Activated CD8-positive, alpha-beta T cell treated with anti-CD3 and anti-CD28 coated beads for 36 hours (primary cell): ENCODE measurements around the gene SPATA6L. TPM values are rescaled to one million over a fixed set of nuclear protein-coding genes. Genes with fewer than 3 reads are reported as not detected.

ENCODE experiments used
- ATAC-seq: fragments of 200-7000 bp; cut with Tn5 transposase; one replicate; pipeline ENCODE4 v1.10.0; 2021; ENCODE audit warnings: mild to moderate bottlenecking, moderate library complexity
- CTCF ChIA-PET: fragments of 350-600 bp; sonication (Branson Sonifier 250); formaldehyde crosslinking; loops from one replicate; lab custom pipeline; 2021; ENCODE audit warnings: antibody characterized with exemption; lab: Charles Lee
- POLR2A ChIA-PET: fragments of 350-600 bp; sonication (Branson Sonifier 250); formaldehyde crosslinking; loops from one replicate; lab custom pipeline; 2021; ENCODE audit warnings: antibody characterized with exemption; lab: Charles Lee
- DNase-seq: peaks from one replicate; pipeline ENCODE4 v3.0.0-alpha.2; 2020
- H3K27ac Mint-ChIP-seq: one replicate; pipeline ENCODE4 v1.8.0; 2021; ENCODE audit warnings: mild to moderate bottlenecking, mixed read lengths
- H3K27me3 Mint-ChIP-seq: one replicate; pipeline ENCODE4 v1.8.0; 2021; ENCODE audit warnings: mixed read lengths
- H3K36me3 Mint-ChIP-seq: one replicate; pipeline ENCODE4 v1.8.0; 2021; ENCODE audit warnings: low read depth, mixed read lengths
- H3K4me1 Mint-ChIP-seq: one replicate; pipeline ENCODE4 v1.8.0; 2021; ENCODE audit warnings: low read depth, mixed read lengths
- H3K4me3 Mint-ChIP-seq: one replicate; pipeline ENCODE4 v1.8.0; 2021; ENCODE audit warnings: mild to moderate bottlenecking, moderate library complexity, mixed read lengths
- H3K9me3 Mint-ChIP-seq: one replicate; pipeline ENCODE4 v1.8.0; 2021; ENCODE audit warnings: mixed read lengths
- intact Hi-C: fragments of 100-400 bp; cut with micrococcal nuclease; formaldehyde crosslinking; loops from one replicate; pipeline ENCODE4 v1.10.0; 2022
- total RNA-seq, 2 experiments: library from RNA; stranded (reverse); gene quantifications; one replicate each; pipeline ENCODE4 v1.2.3, GENCODE V29; 2021
- TF ChIP-seq, protein P1 (sequence below): fragments of 200-600 bp; IDR thresholded peaks from one replicate; pipeline ENCODE4 v1.8.0; 2022; ENCODE audit warnings: antibody characterized with exemption, mild to moderate bottlenecking

Gene SPATA6L
- total RNA-seq, 2 experiments from 2014 or later: 0.43 to 0.78 TPM

DNA sequence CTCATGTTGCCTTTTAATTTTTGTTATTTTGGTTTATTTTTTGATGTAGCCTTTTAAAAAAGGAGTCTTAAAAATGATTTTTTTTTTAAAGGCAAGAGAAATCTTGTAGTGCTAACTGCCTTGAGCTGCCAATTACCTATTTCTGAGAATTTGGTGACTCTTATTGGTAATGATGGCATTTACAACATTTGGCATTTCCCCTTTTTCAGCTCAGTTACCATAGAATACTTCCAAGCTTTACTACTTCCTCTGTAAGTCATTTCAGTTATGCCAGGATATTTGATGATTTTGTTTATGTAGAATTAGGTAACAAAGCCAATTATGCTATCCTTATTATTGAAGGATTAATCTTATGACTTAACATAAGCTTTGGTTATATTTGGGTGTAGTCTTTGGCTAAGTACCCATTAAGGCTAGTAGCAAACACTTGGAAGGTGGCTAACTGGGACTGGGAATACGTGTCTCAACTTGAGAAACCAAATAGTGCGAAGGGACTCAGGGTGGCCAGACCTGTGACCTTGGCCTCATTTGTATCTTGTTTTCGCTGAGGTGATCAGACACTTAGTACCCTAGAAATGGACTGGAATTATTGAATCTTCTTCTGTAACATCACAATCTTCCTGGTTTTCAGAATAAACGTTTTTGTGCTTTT lies 40.8 kb upstream of the SPATA6L start:
- ATAC-seq: no peak
- H3K27me3 Mint-ChIP-seq: no peaks in the 10 kb centered on the region
- no peak overlapping the region for H3K4me3 Mint-ChIP-seq
- no peak for DNase-seq
- ChIA-PET POLR2A (no interaction called here), CTCF (interaction anchor here (0.6 kb wide), 1 partner anchor 43 kb away, joined by 3 read pairs; no protein-coding TSS in a partner anchor)
- peaks cover 22% of the 10 kb centered on the region for H3K4me1 Mint-ChIP-seq
- TF ChIP-seq, protein P1, sequence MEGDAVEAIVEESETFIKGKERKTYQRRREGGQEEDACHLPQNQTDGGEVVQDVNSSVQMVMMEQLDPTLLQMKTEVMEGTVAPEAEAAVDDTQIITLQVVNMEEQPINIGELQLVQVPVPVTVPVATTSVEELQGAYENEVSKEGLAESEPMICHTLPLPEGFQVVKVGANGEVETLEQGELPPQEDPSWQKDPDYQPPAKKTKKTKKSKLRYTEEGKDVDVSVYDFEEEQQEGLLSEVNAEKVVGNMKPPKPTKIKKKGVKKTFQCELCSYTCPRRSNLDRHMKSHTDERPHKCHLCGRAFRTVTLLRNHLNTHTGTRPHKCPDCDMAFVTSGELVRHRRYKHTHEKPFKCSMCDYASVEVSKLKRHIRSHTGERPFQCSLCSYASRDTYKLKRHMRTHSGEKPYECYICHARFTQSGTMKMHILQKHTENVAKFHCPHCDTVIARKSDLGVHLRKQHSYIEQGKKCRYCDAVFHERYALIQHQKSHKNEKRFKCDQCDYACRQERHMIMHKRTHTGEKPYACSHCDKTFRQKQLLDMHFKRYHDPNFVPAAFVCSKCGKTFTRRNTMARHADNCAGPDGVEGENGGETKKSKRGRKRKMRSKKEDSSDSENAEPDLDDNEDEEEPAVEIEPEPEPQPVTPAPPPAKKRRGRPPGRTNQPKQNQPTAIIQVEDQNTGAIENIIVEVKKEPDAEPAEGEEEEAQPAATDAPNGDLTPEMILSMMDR: no peak
- H3K27ac Mint-ChIP-seq: peak overlapping the region; percentile 57
- no peaks in the 10 kb centered on the region for H3K9me3 Mint-ChIP-seq
- H3K36me3 Mint-ChIP-seq: peaks cover 35% of the 10 kb centered on the region
- intact Hi-C loops: no loop called here

DNA sequence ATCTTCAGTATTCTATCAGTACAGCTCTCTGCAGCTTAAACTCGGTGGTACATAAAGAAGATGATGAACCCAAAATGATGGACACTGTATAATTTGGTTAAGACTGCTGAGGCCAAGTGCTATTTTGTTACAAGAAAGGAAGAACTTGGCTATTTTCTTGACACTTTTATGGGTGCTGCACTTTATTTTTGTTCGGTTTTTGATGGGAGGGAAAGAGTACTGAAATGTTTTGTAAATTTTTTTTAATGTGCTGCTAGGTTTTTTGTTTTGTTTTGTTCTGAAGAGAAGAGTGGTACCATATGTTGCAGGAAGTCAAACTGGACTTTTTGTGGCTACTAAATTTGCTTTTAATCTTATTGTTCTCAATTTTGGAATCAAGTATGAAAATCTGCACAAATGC lies 39.7 kb upstream of the SPATA6L start:
- ChIA-PET POLR2A (no interaction called here), CTCF (no interaction called here)
- Mint-ChIP-seq H3K36me3 (peaks cover 39% of the 10 kb centered on the region), H3K4me3 (no peak overlapping the region), H3K27ac (peak overlapping the region; percentile 53), H3K9me3 (no peaks in the 10 kb centered on the region), H3K4me1 (peaks cover 25% of the 10 kb centered on the region), H3K27me3 (no peaks in the 10 kb centered on the region)
- TF ChIP-seq, protein P1: no peak
- intact Hi-C loops: no loop called here
- DNase-seq: no peak
- no peak for ATAC-seq

DNA sequence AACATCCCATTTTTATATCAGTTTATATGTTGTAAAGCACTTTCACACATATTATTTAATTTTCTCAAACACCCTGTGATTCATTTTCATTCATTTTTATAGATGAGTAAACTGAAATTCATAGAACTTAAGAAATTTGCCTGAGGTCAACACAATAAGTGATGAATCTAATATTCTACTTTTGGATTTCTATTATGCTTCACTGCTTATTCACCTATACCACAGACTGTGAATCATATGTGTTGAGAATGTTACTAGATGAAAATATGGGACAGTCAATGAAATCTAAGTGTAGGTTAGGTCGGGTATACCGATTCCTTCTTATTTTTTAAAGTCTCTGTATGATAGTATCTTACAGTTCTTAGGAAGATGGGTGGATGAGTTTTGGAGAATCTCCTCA lies 37.8 kb upstream of the SPATA6L start:
- DNase-seq (no peak), ATAC-seq (peak; percentile 45)
- TF ChIP-seq, protein P1: no peak
- H3K36me3 Mint-ChIP-seq: peaks cover 37% of the 10 kb centered on the region
- H3K9me3 Mint-ChIP-seq: no peaks in the 10 kb centered on the region
- ChIA-PET POLR2A (no interaction called here), CTCF (interaction anchor here (1.1 kb wide), 1 partner anchor 45 kb away, joined by 3 read pairs; no protein-coding TSS in a partner anchor)
- no peaks in the 10 kb centered on the region for H3K27me3 Mint-ChIP-seq
- H3K4me3 Mint-ChIP-seq: no peak overlapping the region
- intact Hi-C loops: no loop called here
- H3K4me1 Mint-ChIP-seq: peaks cover 25% of the 10 kb centered on the region
- no peak overlapping the region for H3K27ac Mint-ChIP-seq

DNA sequence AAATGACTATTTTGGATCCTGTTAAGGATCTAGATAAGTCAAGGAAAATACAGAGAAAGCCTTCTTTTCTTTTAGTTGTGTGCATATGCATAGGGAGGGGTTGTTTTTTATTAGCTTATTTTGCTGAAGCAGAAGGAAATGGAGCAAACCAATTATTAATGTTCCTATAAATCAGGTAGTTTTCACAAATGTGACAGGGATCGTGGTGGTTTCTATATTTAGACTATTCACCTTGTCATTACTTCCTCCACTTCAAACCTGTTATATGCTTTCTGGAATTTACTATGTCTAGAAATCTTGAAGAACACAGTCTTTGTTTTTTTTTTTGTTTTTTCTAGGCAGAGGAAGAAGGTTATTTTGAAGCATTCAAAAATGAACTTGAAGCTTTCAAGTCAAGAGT lies 35.2 kb upstream of the SPATA6L start:
- H3K27me3 Mint-ChIP-seq: no peaks in the 10 kb centered on the region
- peaks cover 34% of the 10 kb centered on the region for H3K36me3 Mint-ChIP-seq
- ChIA-PET POLR2A (interaction anchor here (0.9 to 1.2 kb wide), 2 partner anchors 9 to 12 kb away, joined by 3 to 4 read pairs; no protein-coding TSS in a partner anchor), CTCF (interaction anchor here (1.5 kb wide), 1 partner anchor 57 kb away, joined by 3 read pairs; no protein-coding TSS in a partner anchor)
- intact Hi-C loops: no loop called here
- ATAC-seq (no peak), DNase-seq (no peak)
- peaks cover 18% of the 10 kb centered on the region for H3K4me1 Mint-ChIP-seq
- no peak overlapping the region for H3K27ac Mint-ChIP-seq
- no peaks in the 10 kb centered on the region for H3K9me3 Mint-ChIP-seq
- no peak overlapping the region for H3K4me3 Mint-ChIP-seq
- TF ChIP-seq, protein P1: no peak

DNA sequence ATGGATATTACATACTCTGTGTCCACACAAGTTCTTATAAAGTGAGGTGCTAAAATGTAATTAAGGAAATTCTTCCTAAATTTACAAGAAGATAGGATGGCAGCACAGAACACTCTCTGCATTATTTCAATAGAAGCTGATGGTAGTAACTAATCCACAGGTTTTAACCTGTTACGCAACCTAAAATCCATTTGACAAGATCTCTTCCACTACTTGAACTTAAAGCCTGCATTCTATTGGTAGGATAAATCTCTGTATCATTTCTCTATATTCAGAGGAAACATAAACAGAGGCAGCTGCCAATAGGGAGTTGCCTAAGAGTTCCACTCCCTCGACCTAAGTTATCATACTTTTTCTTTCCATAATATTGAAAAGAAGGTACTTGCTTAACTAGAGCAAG lies 34.7 kb upstream of the SPATA6L start:
- DNase-seq (no peak), ATAC-seq (no peak)
- TF ChIP-seq, protein P1: no peak
- ChIA-PET CTCF (interaction anchor here (1.5 kb wide), 1 partner anchor 57 kb away, joined by 3 read pairs; no protein-coding TSS in a partner anchor), POLR2A (interaction anchor here (0.9 to 1.2 kb wide), 2 partner anchors 9 to 12 kb away, joined by 3 to 4 read pairs; no protein-coding TSS in a partner anchor)
- H3K9me3 Mint-ChIP-seq: no peaks in the 10 kb centered on the region
- H3K27me3 Mint-ChIP-seq: no peaks in the 10 kb centered on the region
- H3K4me1 Mint-ChIP-seq: peaks cover 19% of the 10 kb centered on the region
- no peak overlapping the region for H3K27ac Mint-ChIP-seq
- intact Hi-C loops: no loop called here
- H3K4me3 Mint-ChIP-seq: no peak overlapping the region
- peaks cover 31% of the 10 kb centered on the region for H3K36me3 Mint-ChIP-seq
